Epithelial cell of proximal tubule (primary cell): ENCODE results near the gene ATXN10. TPM values are rescaled to one million over a fixed set of nuclear protein-coding genes. Genes with fewer than 3 reads are reported as not detected.

Source experiments
- DNase-seq: peaks from one replicate; pipeline ENCODE4 v3.0.0-alpha.2; 2011; ENCODE audit warnings: low read depth
- H3K4me3 ChIP-seq: 2 replicates; pipeline ENCODE4 v1.5.1; 2011; ENCODE audit warnings: low read depth, mild to moderate bottlenecking, low read length
- total RNA-seq: library from RNA; depleted of rRNA; stranded (reverse); fragments of >200 nt; gene quantifications from 2 replicates; pipeline ENCODE4 v1.2.3, GENCODE V29; 2015
- TF ChIP-seq, protein P1 (sequence below): conservative IDR thresholded peaks from 2 replicates; pipeline ENCODE4 v1.5.1; 2012; ENCODE audit warnings: low read depth, mild to moderate bottlenecking, low read length

Gene ATXN10
- total RNA-seq, 1 donor from 2014 or later: 118 TPM

GRCh38 chr22:45768490-45768889 lies 96.9 kb downstream of the ATXN10 start:
- no peak for DNase-seq
- no peak overlapping the region for H3K4me3 ChIP-seq
- TF ChIP-seq, protein P1, sequence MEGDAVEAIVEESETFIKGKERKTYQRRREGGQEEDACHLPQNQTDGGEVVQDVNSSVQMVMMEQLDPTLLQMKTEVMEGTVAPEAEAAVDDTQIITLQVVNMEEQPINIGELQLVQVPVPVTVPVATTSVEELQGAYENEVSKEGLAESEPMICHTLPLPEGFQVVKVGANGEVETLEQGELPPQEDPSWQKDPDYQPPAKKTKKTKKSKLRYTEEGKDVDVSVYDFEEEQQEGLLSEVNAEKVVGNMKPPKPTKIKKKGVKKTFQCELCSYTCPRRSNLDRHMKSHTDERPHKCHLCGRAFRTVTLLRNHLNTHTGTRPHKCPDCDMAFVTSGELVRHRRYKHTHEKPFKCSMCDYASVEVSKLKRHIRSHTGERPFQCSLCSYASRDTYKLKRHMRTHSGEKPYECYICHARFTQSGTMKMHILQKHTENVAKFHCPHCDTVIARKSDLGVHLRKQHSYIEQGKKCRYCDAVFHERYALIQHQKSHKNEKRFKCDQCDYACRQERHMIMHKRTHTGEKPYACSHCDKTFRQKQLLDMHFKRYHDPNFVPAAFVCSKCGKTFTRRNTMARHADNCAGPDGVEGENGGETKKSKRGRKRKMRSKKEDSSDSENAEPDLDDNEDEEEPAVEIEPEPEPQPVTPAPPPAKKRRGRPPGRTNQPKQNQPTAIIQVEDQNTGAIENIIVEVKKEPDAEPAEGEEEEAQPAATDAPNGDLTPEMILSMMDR: no peak

GRCh38 chr22:45769569-45770210 lies 98.1 kb downstream of the ATXN10 start:
- TF ChIP-seq, protein P1: no peak
- H3K4me3 ChIP-seq: no peak overlapping the region
- DNase-seq: no peak

GRCh38 chr22:45770506-45770905 lies 98.9 kb downstream of the ATXN10 start:
- TF ChIP-seq, protein P1: no peak

GRCh38 chr22:45771057-45771456 lies 99.4 kb downstream of the ATXN10 start:
- no peak for DNase-seq
- no peak overlapping the region for H3K4me3 ChIP-seq
- TF ChIP-seq, protein P1: no peak

More at GRCh38 chr22:45770506-45770905, 98.9 kb downstream of the ATXN10 start:
- H3K4me3 ChIP-seq: no peak overlapping the region
- no peak for DNase-seq

DNA sequence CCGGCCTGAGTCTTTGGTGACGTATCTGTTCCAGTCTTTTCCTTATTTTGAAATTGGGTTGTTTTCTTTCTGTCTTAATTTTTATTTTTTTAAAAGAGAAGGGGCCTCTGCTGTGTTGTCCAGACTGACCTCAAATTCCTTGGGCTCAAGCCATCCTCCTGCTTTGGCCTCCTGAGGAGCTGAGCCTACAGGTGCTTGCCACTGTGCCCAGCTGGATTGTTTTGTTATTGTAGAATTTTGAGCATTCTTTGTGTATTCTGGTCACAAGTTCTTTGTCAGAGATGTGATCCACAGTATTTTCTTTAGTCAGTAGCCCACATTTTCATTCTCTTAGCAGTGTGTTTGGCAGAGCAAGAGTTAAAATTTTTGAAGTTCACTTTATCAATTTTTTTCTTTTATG lies 100.1 kb downstream of the ATXN10 start:
- no peak overlapping the region for H3K4me3 ChIP-seq
- TF ChIP-seq, protein P1: no peak
- no peak for DNase-seq

DNA sequence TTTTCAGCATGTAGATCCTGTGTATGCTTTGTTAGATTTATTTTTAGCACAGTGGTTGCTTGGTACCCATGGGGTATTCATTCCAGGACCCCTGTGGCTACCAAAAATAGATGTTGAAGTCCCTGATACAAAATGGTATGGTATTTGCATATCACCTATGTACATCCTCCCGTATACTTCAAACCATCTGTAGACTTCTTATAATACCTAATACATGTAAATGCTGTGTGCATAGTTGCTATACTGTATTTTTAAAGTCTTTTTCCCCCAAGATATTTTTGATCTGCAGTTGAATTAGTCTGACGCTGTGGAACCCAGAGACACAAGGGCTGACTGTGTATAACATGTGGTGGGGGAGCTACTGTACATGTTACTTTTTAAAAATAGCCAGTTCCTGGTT lies 101.1 kb downstream of the ATXN10 start:
- TF ChIP-seq, protein P1: no peak
- no peak overlapping the region for H3K4me3 ChIP-seq
- DNase-seq: no peak

- H3K4me3 ChIP-seq: no peak overlapping the region
- DNase-seq: no peak
- TF ChIP-seq, protein P1: no peak
Measured at GRCh38 chr22:45774001-45774670, 102.5 kb downstream of the ATXN10 start.
